GM23338 (cell line): Measurements from ENCODE around the gene NCKAP5. TPM values are rescaled to one million over a fixed set of nuclear protein-coding genes. Genes with fewer than 3 reads are reported as not detected.

Experiments
- CTCF ChIP-seq, 2 experiments: fragments of 200-600 bp in 1 of 2; sonication (generic) in 1 of 2; conservative IDR thresholded peaks; 2 replicates each; pipeline versions ENCODE4 v1.5.1 to v1.6.1; 2016 to 2017; ENCODE audit warnings: antibody characterized with exemption in 2 of 2, low read depth in 2 of 2, mild to moderate bottlenecking in 2 of 2, moderate library complexity in 1 of 2
- EZH2phosphoT487 ChIP-seq: fragments of 200-600 bp; sonication (generic); IDR thresholded peaks from one replicate; pipeline ENCODE4 v1.8.1; 2018; ENCODE audit warnings: antibody characterized with exemption; ENCODE audit not compliant: unreplicated experiment
- NANOG ChIP-seq: IDR thresholded peaks from 2 replicates; pipeline ENCODE4 v1.6.1; 2016; ENCODE audit warnings: antibody characterized with exemption, borderline replicate concordance
- REST ChIP-seq: IDR thresholded peaks from one replicate; pipeline ENCODE4 v1.6.1; 2018; ENCODE audit warnings: antibody characterized with exemption; ENCODE audit not compliant: unreplicated experiment
- STAT1 ChIP-seq: IDR thresholded peaks from one replicate; pipeline ENCODE4 v1.6.1; 2016; ENCODE audit warnings: antibody characterized with exemption; ENCODE audit not compliant: unreplicated experiment
- ZNF462 ChIP-seq: fragments of 250-450 bp; sonication (Bioruptor Pico); IDR thresholded peaks from 2 replicates; pipeline ENCODE4 v1.5.0; 2020; ENCODE audit warnings: mild to moderate bottlenecking, moderate library complexity
- polyA plus RNA-seq: library from polyadenylated mRNA; unstranded; fragments of >200 nt; fragmentation: Nextera tagmentation; extraction: Ambion mirVana; gene quantifications from 2 replicates; pipeline ENCODE4 v1.2.1, GENCODE V29; 2016
- total RNA-seq: library from RNA; depleted of rRNA; stranded (reverse); fragments of >200 nt; shearing (Covaris generic); gene quantifications from 2 replicates; pipeline ENCODE4 v1.2.3, GENCODE V29; 2014

NCKAP5 gene
- total and polyA plus RNA-seq, 2 experiments from 2014 or later, result 0.34 to 0.73 TPM

GRCh38 chr2:133104871-133105270 lies 463.4 kb downstream of the NCKAP5 start (continued):
- no peak for TF ChIP-seq ZNF462
- TF ChIP-seq CTCF (conservative IDR thresholded peaks at IDR 0.05; ENCODE audit: low read depth in 2 of 2), result no peak
- no peak for TF ChIP-seq STAT1
- TF ChIP-seq NANOG, result no peak
- TF ChIP-seq EZH2phosphoT487, result no peak
- no peak for TF ChIP-seq REST
